IPS-20b (cell line): Measurements from ENCODE around the gene DIAPH1.
A peak's percentile ranks its signal among the peaks of the same experiment; 100 is the strongest.

Source experiments
- H3K27ac ChIP-seq: one replicate; pipeline ENCODE4 v1.5.1; 2013; ENCODE audit warnings: low read length
- H3K27me3 ChIP-seq: 2 replicates; pipeline ENCODE4 v1.6.1; 2013; ENCODE audit warnings: mild to moderate bottlenecking, low read length, inconsistent platforms; ENCODE audit not compliant: insufficient read depth
- H3K36me3 ChIP-seq: 2 replicates; pipeline ENCODE4 v1.6.1; 2013; ENCODE audit warnings: low read depth, mild to moderate bottlenecking, inconsistent platforms, low read length, moderate library complexity; ENCODE audit not compliant: insufficient read depth
- H3K4me1 ChIP-seq: 2 replicates; pipeline ENCODE4 v1.6.1; 2013; ENCODE audit warnings: mild to moderate bottlenecking, control low read depth, inconsistent platforms, low read length, moderate library complexity; ENCODE audit not compliant: insufficient read depth
- H3K4me3 ChIP-seq: 2 replicates; pipeline ENCODE4 v1.5.1; 2013; ENCODE audit warnings: mild to moderate bottlenecking, low read length, inconsistent platforms
- H3K9ac ChIP-seq: 2 replicates; pipeline ENCODE4 v1.6.1; 2013; ENCODE audit warnings: low read depth, mild to moderate bottlenecking, inconsistent platforms, low read length, moderate library complexity
- H3K9me3 ChIP-seq: 2 replicates; pipeline ENCODE4 v1.6.1; 2013; ENCODE audit warnings: mild to moderate bottlenecking, low read depth, low read length, inconsistent platforms; ENCODE audit not compliant: insufficient read depth

DIAPH1 gene

DNA sequence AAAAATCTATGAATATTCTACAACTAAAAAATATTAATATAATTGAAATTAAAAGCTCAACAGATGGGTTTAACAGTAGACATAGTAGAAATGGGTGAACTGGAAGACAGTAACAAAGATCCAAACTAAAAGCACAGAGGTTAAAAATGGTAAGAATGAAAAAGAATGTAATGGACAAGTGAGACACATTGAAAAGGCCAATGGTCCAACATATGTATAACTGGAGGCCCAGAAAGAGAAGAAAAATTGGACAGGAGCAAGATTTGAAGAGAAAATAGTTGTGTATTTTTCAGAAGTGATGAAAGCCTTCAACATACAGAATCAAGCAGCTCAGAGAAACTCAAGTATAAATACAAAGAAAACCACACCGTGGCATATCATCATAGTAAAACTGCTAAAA, 71.3 kb downstream of the DIAPH1 start:
- Histone ChIP-seq H3K27me3 (no peaks in the 10 kb centered on the region), H3K9ac (no peak overlapping the region), H3K4me1 (no peaks in the 10 kb centered on the region), H3K27ac (no peak overlapping the region), H3K36me3 (peaks cover 32% of the 10 kb centered on the region), H3K9me3 (peaks cover 15% of the 10 kb centered on the region; the same call in 1 of the 2 replicates), H3K4me3 (no peak overlapping the region)

DNA sequence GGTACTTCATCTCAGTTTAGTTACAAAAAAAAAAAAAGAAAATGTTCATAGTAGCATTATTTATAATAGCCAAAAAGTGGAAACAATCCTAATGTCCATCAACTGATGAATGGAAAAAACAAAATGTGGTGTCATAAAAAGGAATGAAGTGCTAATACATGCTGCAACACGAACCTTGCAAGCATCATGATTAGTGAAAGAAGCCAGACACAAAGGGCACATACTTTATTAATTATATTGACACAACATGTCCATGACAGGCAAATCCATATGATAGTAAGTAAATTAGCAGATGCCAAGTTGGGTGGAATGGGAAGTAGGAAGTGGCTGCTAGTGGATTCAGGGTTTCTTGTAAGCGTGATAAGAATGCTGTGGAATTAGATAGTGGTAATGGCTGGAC, 75.7 kb downstream of the DIAPH1 start:
- H3K27ac ChIP-seq: no peak overlapping the region
- H3K27me3 ChIP-seq: no peaks in the 10 kb centered on the region
- H3K4me3 ChIP-seq: no peak overlapping the region
- no peaks in the 10 kb centered on the region for H3K4me1 ChIP-seq
- peaks cover 7% of the 10 kb centered on the region; the same call in 1 of the 2 replicates for H3K9me3 ChIP-seq
- peaks cover 6% of the 10 kb centered on the region; the same call in 1 of the 2 replicates for H3K36me3 ChIP-seq
- H3K9ac ChIP-seq: no peak overlapping the region

DNA sequence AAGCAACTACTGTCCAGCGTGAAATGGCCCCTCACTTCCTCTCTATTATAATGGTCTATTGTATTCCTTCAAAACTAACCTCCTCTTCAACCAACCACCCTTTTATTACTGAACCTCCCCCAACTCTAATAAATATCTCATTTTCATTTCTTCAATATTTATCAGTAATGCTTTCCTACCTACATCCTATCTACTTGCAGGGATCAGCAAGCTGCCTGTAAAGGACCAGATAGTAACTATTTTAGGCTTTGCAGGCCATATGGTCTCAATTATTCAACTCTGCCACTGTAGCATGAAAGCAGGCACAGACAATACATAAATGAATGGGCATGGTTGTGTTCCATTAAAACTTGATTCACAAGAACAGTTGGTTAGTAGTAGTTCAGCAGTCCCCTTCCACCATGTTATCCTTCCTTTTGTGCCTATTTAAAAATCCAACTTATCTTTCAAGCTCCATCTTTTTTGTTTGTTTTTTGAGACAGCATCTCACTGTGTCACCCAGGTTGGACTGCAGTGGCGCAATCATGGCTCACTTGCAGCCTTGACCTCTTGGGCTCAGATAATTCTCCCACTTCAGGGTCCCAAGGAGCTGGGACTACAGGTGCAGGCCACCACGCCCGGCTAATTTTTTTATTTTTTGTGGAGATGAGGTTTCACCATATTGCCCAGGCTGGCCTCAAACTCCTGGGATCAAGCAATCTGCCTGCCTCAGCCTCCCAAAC, 84.1 kb downstream of the DIAPH1 start:
- no peaks in the 10 kb centered on the region for H3K4me1 ChIP-seq
- no peak overlapping the region for H3K9ac ChIP-seq
- H3K9me3 ChIP-seq: no peaks in the 10 kb centered on the region
- H3K27me3 ChIP-seq: no peaks in the 10 kb centered on the region
- peaks cover 29% of the 10 kb centered on the region for H3K36me3 ChIP-seq
- H3K27ac ChIP-seq: no peak overlapping the region
- no peak overlapping the region for H3K4me3 ChIP-seq

DNA sequence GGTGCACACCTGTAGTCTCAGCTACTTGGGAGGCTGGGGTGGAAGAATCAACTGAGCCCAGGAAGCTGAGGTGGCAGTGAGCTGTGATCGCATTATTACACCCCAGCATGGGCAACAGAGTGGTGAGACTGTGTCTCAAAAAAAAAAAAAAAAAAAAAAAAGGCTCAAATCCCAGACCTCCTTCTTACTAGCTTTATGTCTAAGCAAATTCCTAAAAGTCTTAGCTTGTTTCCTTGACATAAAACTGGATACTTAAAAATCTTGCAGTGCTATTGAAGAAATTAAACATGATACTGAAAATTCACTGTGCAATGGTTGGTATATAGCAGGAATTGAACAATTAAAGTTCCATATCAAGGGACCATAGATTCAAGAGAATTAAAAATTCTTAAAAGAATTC, 84.9 kb downstream of the DIAPH1 start:
- H3K9me3 ChIP-seq: no peaks in the 10 kb centered on the region
- H3K27ac ChIP-seq: no peak overlapping the region
- peaks cover 37% of the 10 kb centered on the region for H3K36me3 ChIP-seq
- H3K4me3 ChIP-seq: no peak overlapping the region
- no peaks in the 10 kb centered on the region for H3K4me1 ChIP-seq
- H3K9ac ChIP-seq: no peak overlapping the region
- no peaks in the 10 kb centered on the region for H3K27me3 ChIP-seq

DNA sequence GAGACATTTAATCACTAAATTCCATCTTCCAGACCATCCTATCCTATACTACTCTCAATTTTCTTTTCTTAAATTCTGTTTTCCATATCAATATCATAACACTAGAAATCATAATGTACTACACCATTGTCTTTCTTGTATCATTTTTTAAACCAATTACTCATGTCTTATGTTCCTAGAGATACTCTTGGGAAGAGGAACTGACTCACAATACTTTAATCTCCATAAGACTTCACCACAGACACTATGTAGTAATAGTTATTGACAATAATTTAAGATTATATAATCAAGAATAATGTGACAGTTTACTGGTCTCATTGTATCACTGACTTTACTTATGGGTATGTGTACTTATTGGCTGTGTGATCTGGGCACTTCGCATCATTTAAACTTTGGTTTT, 86.1 kb downstream of the DIAPH1 start:
- H3K9ac ChIP-seq: no peak overlapping the region
- no peaks in the 10 kb centered on the region for H3K4me1 ChIP-seq
- no peak overlapping the region for H3K4me3 ChIP-seq
- H3K27ac ChIP-seq: no peak overlapping the region
- peaks cover 49% of the 10 kb centered on the region for H3K36me3 ChIP-seq
- H3K27me3 ChIP-seq: no peaks in the 10 kb centered on the region
- H3K9me3 ChIP-seq: no peaks in the 10 kb centered on the region

DNA sequence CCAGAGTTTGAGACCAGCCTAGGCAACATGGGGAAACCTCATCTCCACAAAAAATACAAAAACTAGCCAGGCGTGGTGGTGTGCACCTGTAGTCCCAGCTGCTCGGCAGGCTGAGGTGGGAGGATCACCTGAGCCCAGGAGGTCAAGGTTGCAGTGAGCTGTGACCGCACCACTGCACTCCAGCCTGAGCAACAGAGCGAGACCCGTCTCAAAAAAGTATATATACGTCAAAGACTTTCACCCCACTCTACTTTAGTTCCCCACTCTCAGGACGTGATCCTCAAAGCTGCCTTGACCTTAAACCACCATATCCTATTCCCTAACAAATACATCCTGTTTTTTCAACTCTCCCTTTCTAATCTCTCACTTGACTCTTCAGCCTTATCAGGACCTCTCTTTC, 88.9 kb downstream of the DIAPH1 start:
- no peak overlapping the region for H3K9ac ChIP-seq
- peaks cover 6% of the 10 kb centered on the region; the same call in 1 of the 2 replicates for H3K4me1 ChIP-seq
- H3K27me3 ChIP-seq: no peaks in the 10 kb centered on the region
- no peak overlapping the region for H3K4me3 ChIP-seq
- no peaks in the 10 kb centered on the region for H3K9me3 ChIP-seq
- peaks cover 69% of the 10 kb centered on the region for H3K36me3 ChIP-seq
- no peak overlapping the region for H3K27ac ChIP-seq

DNA sequence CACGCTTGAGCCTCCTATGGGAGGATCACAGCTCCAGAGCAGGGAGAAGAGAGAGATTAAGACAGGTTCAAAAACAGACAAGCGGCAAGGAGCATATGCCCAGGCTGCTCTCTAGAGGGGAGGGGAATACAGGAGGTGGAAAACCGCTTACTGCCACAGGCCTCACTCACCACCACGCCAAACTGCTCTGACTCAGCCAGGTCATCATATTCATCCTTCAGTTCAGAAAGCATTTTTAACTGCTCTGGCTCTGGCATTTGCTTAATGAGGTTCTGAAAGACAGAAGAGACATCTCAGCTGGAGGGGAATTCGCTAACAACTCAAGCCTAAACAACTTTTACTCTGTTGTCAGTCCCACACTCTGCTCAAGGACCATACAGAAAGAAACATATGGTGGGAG, 89.8 kb downstream of the DIAPH1 start:
- H3K4me1 ChIP-seq: peaks cover 11% of the 10 kb centered on the region; the same call in 1 of the 2 replicates
- peaks cover 71% of the 10 kb centered on the region for H3K36me3 ChIP-seq
- no peak overlapping the region for H3K4me3 ChIP-seq
- H3K9ac ChIP-seq: no peak overlapping the region
- no peaks in the 10 kb centered on the region for H3K27me3 ChIP-seq
- H3K27ac ChIP-seq: no peak overlapping the region
- no peaks in the 10 kb centered on the region for H3K9me3 ChIP-seq

DNA sequence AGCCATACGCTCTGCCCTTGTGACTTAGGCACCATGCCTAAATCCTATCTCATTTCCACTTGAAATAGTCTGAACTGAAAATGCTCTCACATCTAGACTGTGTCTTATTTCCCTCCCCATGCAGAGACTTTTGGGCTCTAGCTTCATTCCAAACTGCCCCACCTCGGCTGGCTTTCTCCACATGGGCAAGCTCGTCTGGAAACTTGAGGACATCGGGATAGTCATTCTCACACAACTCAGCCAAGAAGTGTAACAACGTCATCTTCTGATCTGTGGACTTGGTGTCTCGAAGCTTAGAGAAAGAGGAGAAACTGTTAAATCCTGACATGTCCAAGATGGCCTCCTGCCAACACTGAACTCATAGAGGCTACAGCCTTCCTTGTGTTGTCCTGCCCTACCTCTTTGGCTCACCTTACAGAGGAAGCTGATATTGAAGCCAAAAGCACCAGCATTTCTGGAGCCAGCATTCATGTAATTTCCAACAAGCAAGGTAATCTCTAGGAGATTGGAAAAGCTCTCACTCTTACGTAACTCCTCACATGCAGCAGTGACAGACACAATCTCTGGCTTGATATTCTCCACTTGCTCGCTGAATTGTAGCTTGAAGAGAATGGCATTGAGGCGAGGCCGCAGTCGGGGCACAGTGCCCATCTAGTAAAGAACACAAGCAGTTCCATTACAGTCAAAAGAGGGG, 90.4 kb downstream of the DIAPH1 start:
- no peaks in the 10 kb centered on the region for H3K27me3 ChIP-seq
- no peak overlapping the region for H3K27ac ChIP-seq
- H3K4me1 ChIP-seq: peaks cover 12% of the 10 kb centered on the region; the same call in 1 of the 2 replicates
- no peak overlapping the region for H3K9ac ChIP-seq
- no peak overlapping the region for H3K4me3 ChIP-seq
- peaks cover 71% of the 10 kb centered on the region for H3K36me3 ChIP-seq
- no peaks in the 10 kb centered on the region for H3K9me3 ChIP-seq

DNA sequence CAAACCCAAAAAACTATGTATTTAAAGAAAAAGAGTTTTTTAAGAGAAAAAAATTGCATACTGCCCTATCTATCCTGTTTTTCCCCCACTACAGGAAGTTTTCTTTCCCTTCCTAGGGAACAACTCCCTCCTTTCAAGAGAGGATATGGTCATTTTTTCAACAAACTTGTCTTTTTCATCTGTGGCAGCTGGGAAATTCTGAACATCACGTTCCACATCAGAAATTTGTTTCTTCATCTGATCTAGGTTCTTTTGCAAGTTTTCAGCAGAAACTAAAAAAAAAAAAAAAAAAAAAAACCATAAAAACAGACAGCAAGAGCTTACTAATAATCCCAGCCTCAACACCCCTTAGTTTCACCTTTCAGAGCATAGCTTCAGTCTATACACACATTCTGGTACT, 91.4 kb downstream of the DIAPH1 start:
- peaks cover 12% of the 10 kb centered on the region; the same call in 1 of the 2 replicates for H3K4me1 ChIP-seq
- H3K27me3 ChIP-seq: no peaks in the 10 kb centered on the region
- no peaks in the 10 kb centered on the region for H3K9me3 ChIP-seq
- no peak overlapping the region for H3K9ac ChIP-seq
- H3K27ac ChIP-seq: no peak overlapping the region
- peaks cover 71% of the 10 kb centered on the region for H3K36me3 ChIP-seq
- no peak overlapping the region for H3K4me3 ChIP-seq

DNA sequence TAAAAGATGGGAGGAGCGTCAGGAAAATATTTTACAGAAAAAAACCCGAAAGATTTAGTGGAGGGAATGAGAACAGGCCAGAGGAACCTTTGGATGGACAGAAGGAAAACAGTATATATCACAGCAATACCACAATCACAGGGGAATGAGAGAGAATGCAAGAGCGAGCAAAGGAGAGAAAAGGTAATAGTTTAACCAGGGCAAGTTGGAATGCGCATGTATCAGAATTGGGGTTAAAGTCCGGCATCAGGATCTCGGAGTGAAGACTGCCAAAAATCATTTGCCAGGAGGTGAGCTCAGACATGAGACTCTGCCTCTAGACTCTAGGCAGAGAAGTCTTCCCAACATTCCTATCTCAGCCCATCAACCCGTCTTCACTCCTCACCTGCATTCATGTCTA, 93.1 kb downstream of the DIAPH1 start:
- H3K9ac ChIP-seq: peak overlapping the region; percentile 40; the same call in 1 of the 2 replicates
- H3K36me3 ChIP-seq: peaks cover 80% of the 10 kb centered on the region
- H3K9me3 ChIP-seq: no peaks in the 10 kb centered on the region
- H3K27ac ChIP-seq: no peak overlapping the region
- no peak overlapping the region for H3K4me3 ChIP-seq
- H3K27me3 ChIP-seq: no peaks in the 10 kb centered on the region
- peaks cover 12% of the 10 kb centered on the region; the same call in 1 of the 2 replicates for H3K4me1 ChIP-seq

DNA sequence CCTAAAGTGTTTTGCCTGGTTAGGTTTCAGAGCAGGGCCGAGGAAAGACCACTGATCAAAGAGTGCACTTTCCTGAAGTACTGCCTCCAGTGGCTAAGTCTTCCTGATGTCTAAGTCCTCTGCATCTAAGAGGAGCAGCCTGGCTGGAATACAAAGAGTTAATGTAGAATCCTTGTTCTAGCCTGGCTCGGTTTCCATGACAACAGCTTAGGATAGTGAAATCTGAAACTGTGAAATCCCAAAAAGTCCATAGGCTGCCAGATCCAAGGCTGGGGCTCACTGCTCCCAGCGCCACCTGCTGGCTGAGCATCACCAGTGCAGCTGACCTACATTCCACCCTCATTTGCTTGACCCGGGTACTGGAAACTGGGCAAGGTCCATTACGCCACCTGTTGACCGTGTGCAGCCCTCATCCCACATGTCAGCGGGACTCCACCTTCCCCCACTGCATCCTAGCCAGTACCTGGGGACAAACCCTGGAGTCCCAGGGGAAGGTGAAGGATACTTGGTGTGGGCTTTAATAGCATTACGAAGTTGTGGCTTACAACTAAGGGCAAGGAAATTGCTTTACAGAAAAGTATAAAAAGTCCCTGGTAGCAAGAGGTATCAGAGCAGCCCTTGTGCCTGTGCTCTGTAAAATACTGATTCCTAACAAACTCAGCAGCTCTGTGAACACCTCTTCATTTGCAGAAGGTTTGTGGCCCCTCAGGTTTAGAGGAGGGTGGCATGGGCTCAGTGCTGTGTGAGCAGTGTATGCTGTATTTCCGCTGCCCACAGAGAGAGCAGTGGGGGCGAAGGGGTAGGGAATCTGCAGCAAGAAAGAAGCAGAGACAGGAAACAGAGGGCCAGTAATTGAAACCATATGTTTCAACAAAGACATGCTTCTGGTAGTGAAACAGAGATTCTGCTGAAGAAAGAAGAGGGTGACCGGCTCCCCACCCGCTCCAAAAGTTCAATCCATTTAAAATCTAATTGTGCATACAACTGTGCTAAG, 93.9 kb downstream of the DIAPH1 start:
- Histone ChIP-seq H3K9me3 (no peaks in the 10 kb centered on the region), H3K27ac (no peak overlapping the region), H3K4me3 (no peak overlapping the region), H3K36me3 (peaks cover 87% of the 10 kb centered on the region), H3K27me3 (no peaks in the 10 kb centered on the region), H3K4me1 (peaks cover 12% of the 10 kb centered on the region; the same call in 1 of the 2 replicates), H3K9ac (peak overlapping the region; percentile 40; the same call in 1 of the 2 replicates)
